Activated CD8-positive, alpha-beta memory T cell treated with anti-CD3 and anti-CD28 coated beads for 1 hour (primary cell): Measurements from ENCODE around the gene SLC35G1.

Source experiments
- DNase-seq, 2 donors: peaks; one replicate each; pipeline ENCODE4 v3.0.0-alpha.2; 2020; ENCODE audit warnings: low read depth in 1 of 2; ENCODE audit errors: extremely low read depth in 1 of 2

The SLC35G1 gene

DNA sequence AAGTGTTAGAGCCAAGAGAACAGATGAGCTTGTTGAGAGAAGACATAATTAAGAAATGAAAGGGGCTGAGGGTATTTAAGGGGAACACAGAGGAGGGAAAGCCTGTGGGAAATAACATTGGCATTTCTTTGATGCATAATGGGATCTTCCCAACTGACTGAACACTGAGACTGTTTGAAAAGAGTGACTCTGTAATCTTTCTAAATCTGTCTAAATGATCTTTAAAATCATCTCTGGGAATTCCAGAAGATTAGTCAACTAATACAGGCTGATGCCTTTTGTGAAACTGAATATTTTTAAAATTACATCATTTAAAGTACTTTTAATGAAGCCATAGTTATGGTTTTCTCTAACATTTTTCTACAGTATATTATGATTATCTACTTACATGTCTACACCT lies 17.4 kb upstream of the SLC35G1 start:
- no peak for DNase-seq

- no peak for DNase-seq
These were observed 14.5 kb upstream of the SLC35G1 start for GRCh38 chr10:93879273-93879672.

DNA sequence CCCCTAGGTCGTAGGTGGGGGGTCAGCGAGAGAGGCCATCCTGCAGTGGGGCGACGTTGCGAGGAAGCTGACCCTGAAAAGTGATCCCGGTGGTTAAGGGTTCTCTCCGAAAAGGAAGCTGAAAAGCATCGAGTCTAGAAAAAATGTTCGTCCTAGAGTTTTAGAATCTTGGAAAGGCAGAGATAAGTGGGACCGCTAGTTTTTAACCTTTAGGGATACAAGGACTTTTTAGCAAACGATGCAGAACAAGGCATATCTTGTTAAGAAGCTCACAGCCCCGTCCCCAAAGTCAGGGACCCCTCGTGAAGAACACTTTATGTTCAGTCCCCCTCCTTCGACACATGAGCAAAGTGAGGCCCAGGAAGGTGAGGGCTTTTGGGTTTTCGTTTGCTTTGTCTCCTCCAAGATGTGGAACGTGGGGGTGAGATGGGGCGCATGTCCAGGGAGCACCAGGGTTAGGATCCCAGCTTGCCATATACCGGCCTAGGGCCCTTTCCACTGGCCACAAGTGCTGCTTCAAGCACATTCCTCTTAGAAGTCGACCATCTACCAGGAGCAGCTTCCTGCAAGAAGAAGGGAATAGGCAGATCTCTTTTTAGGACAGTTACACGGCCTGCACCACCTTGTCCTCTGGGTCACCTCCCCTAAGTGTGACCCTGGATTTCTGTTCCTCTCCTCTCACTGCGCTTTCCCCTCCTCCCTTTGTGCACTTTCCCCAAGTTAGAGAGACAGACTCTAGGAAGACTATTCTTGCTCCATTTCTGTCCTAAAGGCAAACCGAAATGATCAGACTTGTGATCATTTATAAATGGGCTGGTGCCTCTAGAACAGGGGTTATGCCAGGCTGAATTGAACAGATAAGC lies 969 bp downstream of the SLC35G1 start:
- no peak for DNase-seq

GRCh38 chr10:93897070-93897780 lies 3.4 kb downstream of the SLC35G1 start:
- DNase-seq = no peak

DNA sequence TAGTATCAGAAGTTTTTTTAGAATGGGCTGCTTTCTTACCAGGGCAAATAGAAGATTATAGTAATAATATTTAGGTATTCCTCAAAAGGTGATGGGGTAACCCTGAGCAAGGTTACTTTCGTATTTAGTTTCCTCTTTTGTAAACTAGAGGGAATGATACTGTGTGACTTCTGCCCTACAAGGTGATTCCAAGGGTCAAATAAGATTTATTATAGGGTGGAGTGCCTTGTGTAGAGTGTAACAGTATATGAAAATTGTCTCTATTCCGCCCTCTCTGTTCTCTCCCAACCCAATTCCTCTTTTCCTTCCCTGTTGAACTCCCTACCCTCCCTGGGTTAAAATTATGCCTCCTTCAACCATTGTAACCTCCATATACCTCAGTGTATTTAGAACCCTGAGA lies 5.3 kb downstream of the SLC35G1 start:
- no peak for DNase-seq

DNA sequence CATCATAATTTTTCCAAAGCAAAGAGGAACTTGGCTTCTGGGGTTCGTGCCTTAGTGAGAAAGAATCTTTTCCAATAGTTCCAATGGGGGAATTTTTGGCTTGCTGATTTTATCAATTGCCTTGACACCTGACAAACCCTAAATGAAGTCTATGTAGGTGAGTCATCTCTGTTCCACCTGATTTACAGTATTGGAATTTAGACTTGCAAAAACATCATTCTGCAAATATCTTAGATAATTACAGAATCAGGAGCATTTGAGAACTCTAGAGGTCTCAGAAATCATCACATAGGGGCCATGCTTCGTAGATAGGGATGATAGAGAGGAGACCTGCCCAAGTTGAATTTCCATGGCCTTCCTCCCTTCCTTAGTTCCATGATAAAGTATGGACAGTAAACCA lies 9.3 kb downstream of the SLC35G1 start:
- no peak for DNase-seq

DNA sequence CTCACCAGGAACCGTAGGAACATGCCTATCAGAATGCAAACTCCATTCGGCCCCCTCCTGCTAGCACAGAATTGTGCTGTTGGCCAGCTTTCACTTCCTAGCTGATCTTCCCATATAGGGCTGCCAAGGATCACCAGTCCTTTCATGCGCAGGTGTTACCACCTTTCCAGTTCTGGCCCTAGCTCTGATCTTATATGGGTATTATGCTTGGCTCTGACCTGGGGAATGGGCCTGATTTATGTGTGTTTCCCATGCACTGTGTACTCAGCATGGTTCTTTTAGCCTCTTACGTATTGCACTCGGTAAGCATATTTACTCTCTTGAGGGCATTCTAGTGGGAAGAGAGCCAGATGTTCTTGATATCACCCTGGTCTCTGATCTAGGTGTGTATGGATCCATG lies 11.1 kb downstream of the SLC35G1 start:
- DNase-seq = no peak

DNA sequence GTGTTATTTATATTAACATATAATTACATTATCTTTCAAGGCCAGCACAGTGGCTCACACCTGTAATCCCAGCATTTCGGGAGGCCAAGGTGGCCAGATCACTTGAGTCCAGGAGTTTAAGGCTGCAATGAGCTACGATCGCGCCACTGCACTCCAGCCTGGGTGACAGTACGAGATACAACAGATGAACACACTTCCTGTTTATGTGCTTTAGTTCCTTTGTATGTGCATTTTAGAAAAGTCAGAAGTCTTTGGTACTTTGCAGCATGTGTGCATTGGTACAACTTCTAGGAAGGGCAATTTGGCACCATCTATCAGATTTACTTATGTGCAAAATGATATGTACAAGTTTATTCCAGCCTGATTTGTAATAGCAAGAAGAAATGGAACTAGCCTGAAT lies 13.3 kb downstream of the SLC35G1 start:
- DNase-seq = no peak

- no peak for DNase-seq
These were observed 18.1 kb downstream of the SLC35G1 start for GRCh38 chr10:93911866-93912265.

GRCh38 chr10:93912444-93912843 lies 18.7 kb downstream of the SLC35G1 start:
- DNase-seq = no peak

GRCh38 chr10:93913706-93914105 lies 19.9 kb downstream of the SLC35G1 start:
- DNase-seq = no peak

- DNase-seq = no peak
These were observed 21.8 kb downstream of the SLC35G1 start for GRCh38 chr10:93915598-93915997.

- DNase-seq = no peak
These were observed 22.7 kb downstream of the SLC35G1 start for GRCh38 chr10:93916257-93917063.

- no peak for DNase-seq
These were observed 23.2 kb downstream of the SLC35G1 start for GRCh38 chr10:93917064-93917391.

DNA sequence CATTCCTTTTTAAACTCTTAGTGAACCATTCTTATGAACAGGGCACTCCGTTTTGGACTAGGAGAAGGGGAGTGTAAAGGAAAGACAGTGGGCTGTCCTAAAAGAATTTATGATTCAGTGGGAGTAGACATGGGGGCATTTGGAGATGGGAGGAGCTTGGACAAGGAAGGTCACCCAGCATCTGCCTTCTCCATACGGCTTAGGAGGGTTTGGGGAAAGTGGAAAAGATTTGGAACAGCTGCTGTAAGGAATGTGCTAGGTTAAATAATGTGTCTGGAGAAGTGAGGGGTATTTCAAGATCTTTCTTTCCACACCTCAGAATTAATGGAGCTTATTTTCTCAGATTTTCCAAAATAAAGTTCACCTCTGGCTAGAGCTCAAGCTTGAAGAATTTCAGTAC lies 24.0 kb downstream of the SLC35G1 start:
- DNase-seq = no peak

DNA sequence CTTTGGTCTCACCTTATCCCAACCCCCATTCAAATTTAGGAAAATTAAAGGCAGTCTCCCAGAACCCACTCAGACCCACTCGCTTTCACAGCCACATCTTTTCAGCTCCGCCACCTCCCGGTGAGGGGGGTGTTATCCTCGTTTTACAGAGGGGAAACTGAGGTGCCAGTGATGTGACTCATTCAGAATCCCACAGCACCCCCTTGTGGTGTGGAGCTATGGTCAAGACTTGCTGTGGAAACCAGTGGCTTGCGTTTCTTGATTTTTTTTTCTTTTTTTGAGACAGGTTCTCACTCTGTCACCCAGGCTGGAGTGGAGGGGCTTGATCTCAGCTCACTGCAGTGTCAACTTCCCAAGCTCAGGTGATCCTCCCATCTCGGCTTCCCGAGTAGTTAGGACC lies 27.6 kb downstream of the SLC35G1 start:
- DNase-seq = no peak

GRCh38 chr10:93926613-93927012 lies 32.8 kb downstream of the SLC35G1 start:
- DNase-seq = no peak

DNA sequence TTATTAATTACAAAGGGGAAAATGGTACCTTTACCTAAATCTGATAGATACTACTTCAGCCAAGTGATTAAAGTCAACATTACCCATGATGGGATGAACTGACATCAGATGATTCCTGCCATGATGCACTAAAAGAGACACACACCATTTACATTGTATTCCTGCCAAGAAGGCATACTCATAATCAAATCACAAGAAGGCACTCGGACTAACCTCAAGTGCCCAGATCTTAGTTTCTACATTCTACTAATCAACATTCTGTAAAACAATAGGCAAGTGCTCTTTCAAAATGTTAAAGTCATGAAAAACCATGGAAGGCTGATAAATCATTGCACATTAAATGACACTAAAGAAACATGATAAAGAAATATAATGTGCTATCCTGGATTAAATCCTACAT lies 44.4 kb downstream of the SLC35G1 start:
- no peak for DNase-seq

GRCh38 chr10:93940881-93941280 lies 47.1 kb downstream of the SLC35G1 start:
- no peak for DNase-seq

GRCh38 chr10:93941606-93942005 lies 47.8 kb downstream of the SLC35G1 start:
- DNase-seq = no peak

DNA sequence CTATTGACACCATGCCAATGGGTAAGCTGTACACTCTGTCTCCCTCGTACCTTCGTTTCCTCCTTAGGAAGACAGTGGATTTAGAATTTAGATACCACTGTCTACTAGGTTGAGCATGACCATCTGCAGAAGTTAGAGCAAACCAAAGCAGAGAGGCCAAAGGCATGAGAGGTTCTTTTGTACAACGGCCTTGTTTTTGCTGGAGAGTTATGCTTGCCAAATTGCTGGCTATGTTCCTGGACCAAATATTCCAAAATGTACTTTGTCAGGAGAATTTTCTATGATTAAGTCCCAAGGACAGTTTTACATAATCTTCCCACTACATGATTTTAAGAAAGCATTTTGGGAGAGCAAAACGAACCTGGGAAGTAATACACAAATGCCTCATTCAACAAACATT lies 52.0 kb downstream of the SLC35G1 start:
- DNase-seq = no peak

GRCh38 chr10:93947055-93947454 lies 53.3 kb downstream of the SLC35G1 start:
- DNase-seq = no peak
